Fibroblast of lung (primary cell): ENCODE data around the gene P3H1.
"Not testable (repeated sequence)": the region's sequence is repeated elsewhere in the genome, so short reads cannot be mapped to it uniquely, and the experiment has no call there.

Experiments used
- EZH2 ChIP-seq: IDR thresholded peaks from 2 replicates; pipeline ENCODE4 v1.5.1; 2012; ENCODE audit warnings: low read length, control low read depth, mild to moderate bottlenecking; ENCODE audit errors: missing control alignments
- TF ChIP-seq, protein P1 (sequence below), 2 donors: IDR thresholded peaks in 1 of 2; conservative IDR thresholded peaks in 1 of 2; 1 replicate in 1 of 2; 2 replicates in 1 of 2; pipeline ENCODE4 v1.5.1; 2011 to 2012; ENCODE audit warnings: low read length in 2 of 2, control low read depth in 1 of 2, inconsistent platforms in 1 of 2, low read depth in 1 of 2, mild to moderate bottlenecking in 1 of 2

DNA sequence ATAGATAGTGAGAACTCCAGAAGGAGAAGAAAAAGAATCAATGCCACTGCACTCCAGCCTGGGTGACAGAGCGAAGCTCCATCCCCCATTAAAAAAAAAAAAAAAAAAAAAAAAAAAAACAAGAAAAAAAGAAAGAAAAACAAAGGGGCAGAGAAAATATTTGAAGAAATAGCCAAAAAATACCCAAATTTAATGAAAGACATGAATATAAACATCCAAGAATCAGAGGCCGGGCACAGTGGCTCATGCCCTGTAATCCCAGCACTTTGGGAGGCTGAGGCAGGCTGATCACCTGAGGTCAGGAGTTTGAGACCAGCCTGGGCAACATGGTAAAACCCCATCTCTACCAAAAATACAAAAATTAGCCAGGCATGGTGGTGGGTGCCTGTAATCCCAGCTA is 44.4 kb downstream of the P3H1 start:
- not testable (repeated sequence) for TF ChIP-seq EZH2
- TF ChIP-seq, protein P1, sequence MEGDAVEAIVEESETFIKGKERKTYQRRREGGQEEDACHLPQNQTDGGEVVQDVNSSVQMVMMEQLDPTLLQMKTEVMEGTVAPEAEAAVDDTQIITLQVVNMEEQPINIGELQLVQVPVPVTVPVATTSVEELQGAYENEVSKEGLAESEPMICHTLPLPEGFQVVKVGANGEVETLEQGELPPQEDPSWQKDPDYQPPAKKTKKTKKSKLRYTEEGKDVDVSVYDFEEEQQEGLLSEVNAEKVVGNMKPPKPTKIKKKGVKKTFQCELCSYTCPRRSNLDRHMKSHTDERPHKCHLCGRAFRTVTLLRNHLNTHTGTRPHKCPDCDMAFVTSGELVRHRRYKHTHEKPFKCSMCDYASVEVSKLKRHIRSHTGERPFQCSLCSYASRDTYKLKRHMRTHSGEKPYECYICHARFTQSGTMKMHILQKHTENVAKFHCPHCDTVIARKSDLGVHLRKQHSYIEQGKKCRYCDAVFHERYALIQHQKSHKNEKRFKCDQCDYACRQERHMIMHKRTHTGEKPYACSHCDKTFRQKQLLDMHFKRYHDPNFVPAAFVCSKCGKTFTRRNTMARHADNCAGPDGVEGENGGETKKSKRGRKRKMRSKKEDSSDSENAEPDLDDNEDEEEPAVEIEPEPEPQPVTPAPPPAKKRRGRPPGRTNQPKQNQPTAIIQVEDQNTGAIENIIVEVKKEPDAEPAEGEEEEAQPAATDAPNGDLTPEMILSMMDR (conservative IDR thresholded peaks at IDR 0.05 in 1 of 2, IDR thresholded peaks at IDR 0.05 in 1 of 2; ENCODE audit: low read depth in 1 of 2, low read length in 2 of 2): not testable (repeated sequence)
